WI38 (cell line): ENCODE data around the gene TOP1.
A peak's percentile ranks its signal among the peaks of the same experiment; 100 is the strongest.

Experiments used
- H3K4me3 ChIP-seq: 2 replicates; pipeline ENCODE4 v1.5.1; 2011; ENCODE audit warnings: low read depth, mild to moderate bottlenecking, control low read depth, low read length
- CTCF ChIP-seq: IDR thresholded peaks from 2 replicates; pipeline ENCODE4 v1.5.1; 2012; ENCODE audit warnings: low read depth, mild to moderate bottlenecking, control low read depth, low read length

Gene TOP1

GRCh38 chr20:41011551-41012067, 17.0 kb upstream of the TOP1 start:
- TF ChIP-seq CTCF: no peak
- no peak overlapping the region for H3K4me3 ChIP-seq

DNA sequence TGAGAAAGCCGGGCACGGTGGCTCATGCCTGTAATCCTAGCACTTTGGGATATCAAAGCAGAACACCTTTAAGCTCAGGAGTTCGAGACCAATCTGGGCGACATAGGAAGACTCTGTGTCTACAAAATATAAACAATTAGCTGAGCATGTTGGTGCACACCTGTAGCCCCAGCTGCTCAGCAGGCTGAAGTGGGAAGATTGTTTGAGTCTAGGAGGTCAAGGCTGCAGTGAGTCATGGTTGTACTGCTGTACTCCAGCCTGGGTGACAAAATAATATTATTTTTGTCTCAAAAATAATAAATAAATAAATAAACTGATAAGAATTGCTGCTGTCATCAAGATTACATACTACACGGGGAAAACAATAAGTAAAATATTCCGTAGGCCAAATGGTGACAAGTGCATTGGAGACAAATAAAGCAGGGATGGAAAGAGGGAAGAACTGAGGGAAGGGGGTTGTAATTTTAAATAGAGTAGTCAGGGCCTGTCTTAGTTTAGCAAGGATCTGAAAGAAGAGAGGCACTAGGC, 14.0 kb upstream of the TOP1 start:
- TF ChIP-seq CTCF: no peak
- H3K4me3 ChIP-seq: no peak overlapping the region

DNA sequence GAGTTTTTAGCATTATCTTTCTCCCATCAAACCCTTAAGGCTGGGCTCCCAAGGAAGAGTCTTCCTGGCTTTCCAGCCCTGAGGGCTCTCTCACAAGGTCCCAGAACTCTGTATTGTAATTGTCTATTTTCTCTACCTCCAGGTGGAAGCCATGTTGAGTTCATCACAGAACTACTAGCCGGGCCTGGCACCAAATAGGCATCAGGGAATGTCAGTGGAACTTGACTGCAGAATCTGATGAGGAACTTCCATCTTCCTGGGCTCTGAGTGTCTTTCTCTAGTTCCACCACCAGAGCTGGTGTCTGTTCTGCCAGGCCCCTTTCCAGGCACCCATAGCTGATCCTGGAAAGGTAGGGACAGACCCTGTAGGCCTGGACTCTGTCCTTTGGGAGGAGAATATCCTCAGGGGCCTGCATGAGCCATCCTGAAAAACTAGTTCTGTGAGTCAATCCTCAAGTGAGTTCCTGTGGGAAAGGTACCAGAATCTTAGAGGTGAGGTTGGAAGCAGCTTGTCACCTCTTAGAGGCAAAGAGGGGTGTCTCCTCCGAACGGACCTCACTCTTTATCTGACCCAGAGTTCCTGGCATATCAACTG, 11.1 kb upstream of the TOP1 start:
- TF ChIP-seq CTCF: no peak
- H3K4me3 ChIP-seq: no peak overlapping the region

GRCh38 chr20:41018153-41018552, 10.5 kb upstream of the TOP1 start:
- no peak for TF ChIP-seq CTCF
- no peak overlapping the region for H3K4me3 ChIP-seq

- no peak for TF ChIP-seq CTCF
- H3K4me3 ChIP-seq: no peak overlapping the region
Measured at GRCh38 chr20:41023549-41023948, 5.1 kb upstream of the TOP1 start.

- no peak overlapping the region for H3K4me3 ChIP-seq
- no peak for TF ChIP-seq CTCF
Measured at GRCh38 chr20:41027366-41027765, 1.3 kb upstream of the TOP1 start.

DNA sequence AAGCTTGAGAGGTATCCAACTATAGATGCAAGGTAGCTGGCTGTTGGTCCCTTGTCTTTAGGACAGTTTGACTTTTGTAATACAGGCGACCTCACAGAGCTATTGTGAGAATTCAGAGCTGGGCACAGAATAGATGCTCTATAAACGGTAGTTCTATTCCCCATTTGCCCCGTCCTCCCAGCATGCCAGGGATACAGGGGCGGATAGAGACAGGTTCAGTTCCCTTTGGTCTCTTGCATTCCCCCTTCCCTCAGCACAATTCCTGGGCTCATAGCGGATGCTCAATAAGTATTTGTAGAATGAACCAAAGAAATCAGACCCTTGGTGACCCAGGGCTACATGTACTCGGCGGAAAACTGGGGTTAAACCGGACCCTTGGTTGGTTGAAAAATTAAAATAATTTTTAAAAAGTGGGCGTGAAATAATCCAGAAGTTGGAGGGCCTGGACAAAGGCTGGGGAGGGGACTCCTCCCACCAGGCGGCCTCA, 707 bp upstream of the TOP1 start:
- peak overlapping the region; percentile 52 for H3K4me3 ChIP-seq
- no peak for TF ChIP-seq CTCF
